IPS-18c (cell line): ENCODE measurements around the gene MDM2.
"Not testable (repeated sequence)": the region's sequence is repeated elsewhere in the genome, so short reads cannot be mapped to it uniquely, and the experiment has no call there.

Experiments used
- H3K4me3 ChIP-seq: 2 replicates; pipeline ENCODE4 v1.7.0; 2013; ENCODE audit warnings: low read depth, mild to moderate bottlenecking, low read length, moderate library complexity; ENCODE audit not compliant: insufficient read depth
- H3K9me3 ChIP-seq: one replicate; pipeline ENCODE4 v1.6.1; 2013; ENCODE audit warnings: mild to moderate bottlenecking, low read length, moderate library complexity; ENCODE audit not compliant: control insufficient read depth, insufficient read depth

Gene MDM2

DNA sequence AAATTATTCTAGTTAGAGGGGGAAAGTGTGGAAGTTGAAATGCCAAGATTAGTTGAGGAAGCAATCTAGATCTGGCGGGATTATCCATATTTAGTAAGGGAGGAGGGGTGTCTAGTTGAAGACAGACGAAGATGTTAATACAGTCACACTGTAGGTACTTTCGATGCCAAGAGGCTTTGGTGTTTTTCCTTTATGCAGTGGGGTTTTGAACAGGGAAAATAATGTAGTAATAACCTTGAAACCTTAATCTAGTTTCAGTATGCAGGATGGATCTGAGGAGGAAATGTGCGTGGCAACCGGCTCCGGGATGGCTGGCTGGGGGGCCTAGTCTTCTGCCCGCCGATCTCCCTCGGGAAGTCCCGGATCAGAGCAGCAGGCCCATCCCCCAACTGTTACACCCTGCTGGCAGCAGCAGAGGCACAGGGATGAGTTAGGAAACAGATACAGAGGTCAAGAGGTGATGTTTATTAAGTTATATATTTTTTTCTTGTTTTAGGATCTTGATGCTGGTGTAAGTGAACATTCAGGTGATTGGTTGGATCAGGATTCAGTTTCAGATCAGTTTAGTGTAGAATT is 27.4 kb downstream of the MDM2 start:
- Histone ChIP-seq H3K4me3 (no peak overlapping the region), H3K9me3 (no peaks in the 10 kb centered on the region)

DNA sequence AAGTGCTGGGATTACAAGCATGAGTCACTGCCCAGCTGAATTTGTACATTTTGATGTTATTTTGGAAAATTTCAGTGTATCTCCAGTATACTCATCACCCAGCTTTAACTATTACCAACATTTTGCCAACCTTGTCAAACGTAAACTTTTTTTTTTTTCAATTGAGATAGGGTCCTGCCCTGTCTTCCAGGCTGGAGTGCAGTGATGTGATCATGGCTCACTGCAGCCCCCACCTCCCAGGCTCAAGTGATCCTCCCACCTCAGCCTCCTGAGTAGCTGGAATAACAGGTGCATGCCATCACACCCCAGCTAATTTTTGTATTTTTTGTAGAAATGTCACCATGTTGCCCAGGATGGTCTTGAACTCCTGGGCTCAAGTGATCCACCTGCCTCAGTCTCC is 29.2 kb downstream of the MDM2 start:
- no peak overlapping the region for H3K4me3 ChIP-seq
- H3K9me3 ChIP-seq: no peaks in the 10 kb centered on the region

DNA sequence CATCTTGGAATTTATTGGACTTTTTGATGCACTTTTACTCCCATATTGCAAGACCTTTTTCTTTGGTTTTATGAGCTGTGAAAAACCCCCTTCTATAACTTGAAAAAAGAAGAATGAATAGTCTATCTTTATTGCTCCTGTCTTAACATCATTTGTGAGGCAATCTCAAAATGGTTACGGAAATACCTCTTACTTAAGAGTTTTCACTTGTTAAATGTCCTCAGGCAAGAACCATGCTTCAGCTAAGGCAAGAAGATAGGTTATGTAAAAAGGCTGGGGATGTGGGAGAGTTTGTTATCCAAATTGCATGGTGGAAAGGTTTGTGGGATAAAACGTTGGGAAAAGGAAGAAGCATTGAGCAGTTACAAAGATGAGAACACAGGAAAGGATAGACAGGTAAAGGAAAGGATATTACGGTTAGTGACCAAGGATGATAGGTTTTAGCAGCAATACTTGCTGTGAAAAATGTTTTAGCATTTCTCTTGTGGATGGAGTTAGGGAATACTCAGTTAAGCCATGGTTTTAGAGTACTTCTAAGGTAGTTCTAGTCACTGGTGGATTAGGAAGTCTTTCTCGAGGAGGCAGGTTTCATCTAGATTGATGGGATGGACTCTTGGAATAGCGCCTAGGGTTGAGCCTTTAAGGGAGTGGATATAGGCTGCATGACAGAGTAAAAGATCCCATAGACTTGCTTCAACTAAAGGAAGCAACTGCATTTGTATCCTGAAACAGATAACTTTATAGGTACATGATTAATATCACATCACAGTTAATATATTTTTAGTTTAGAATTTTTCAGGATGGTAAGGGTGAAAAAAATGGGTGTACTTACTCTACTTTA is 30.3 kb downstream of the MDM2 start:
- H3K9me3 ChIP-seq: no peaks in the 10 kb centered on the region

DNA sequence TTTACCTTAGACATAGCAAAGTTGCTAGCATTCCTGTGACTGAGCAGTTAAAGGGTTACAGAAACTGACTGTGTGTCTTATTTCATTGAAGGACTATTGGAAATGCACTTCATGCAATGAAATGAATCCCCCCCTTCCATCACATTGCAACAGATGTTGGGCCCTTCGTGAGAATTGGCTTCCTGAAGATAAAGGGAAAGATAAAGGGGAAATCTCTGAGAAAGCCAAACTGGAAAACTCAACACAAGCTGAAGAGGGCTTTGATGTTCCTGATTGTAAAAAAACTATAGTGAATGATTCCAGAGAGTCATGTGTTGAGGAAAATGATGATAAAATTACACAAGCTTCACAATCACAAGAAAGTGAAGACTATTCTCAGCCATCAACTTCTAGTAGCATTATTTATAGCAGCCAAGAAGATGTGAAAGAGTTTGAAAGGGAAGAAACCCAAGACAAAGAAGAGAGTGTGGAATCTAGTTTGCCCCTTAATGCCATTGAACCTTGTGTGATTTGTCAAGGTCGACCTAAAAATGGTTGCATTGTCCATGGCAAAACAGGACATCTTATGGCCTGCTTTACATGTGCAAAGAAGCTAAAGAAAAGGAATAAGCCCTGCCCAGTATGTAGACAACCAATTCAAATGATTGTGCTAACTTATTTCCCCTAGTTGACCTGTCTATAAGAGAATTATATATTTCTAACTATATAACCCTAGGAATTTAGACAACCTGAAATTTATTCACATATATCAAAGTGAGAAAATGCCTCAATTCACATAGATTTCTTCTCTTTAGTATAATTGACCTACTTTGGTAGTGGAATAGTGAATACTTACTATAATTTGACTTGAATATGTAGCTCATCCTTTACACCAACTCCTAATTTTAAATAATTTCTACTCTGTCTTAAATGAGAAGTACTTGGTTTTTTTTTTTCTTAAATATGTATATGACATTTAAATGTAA is 31.5 kb downstream of the MDM2 start:
- no peaks in the 10 kb centered on the region for H3K9me3 ChIP-seq
- no peak overlapping the region for H3K4me3 ChIP-seq

More for the DNA sequence above, 30.3 kb downstream of the MDM2 start:
- no peak overlapping the region for H3K4me3 ChIP-seq

DNA sequence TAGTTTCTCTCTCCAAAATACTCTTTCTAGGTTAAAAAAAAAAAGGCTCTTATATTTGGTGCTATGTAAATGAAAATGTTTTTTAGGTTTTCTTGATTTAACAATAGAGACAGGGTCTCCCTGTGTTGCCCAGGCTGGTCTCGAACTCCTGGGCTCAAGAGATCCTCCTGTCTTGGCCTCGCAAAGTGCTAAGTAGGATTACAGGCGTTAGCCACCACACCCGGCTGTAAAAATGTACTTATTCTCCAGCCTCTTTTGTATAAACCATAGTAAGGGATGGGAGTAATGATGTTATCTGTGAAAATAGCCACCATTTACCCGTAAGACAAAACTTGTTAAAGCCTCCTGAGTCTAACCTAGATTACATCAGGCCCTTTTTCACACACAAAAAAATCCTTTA is 33.2 kb downstream of the MDM2 start:
- H3K4me3 ChIP-seq, H3K9me3 ChIP-seq: not testable (repeated sequence)

DNA sequence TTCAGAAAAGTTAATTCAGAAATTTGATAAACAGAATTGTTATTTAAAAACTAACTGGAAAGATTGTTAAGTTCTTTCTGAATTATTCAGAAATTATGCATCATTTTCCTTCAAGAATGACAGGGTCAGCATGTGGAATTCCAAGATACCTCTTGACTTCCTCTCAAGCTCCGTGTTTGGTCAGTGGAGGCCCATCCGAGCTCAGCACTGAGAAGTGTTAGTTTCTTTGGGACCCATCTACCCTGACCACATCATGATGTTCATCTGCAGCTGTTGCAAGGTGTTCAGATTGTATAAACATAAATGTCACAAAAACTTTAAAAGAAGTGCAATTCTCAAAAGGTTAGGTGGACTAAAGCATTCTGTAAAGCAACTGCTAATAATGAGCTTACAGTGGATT is 33.7 kb downstream of the MDM2 start:
- Histone ChIP-seq H3K9me3 (no peaks in the 10 kb centered on the region), H3K4me3 (no peak overlapping the region)

DNA sequence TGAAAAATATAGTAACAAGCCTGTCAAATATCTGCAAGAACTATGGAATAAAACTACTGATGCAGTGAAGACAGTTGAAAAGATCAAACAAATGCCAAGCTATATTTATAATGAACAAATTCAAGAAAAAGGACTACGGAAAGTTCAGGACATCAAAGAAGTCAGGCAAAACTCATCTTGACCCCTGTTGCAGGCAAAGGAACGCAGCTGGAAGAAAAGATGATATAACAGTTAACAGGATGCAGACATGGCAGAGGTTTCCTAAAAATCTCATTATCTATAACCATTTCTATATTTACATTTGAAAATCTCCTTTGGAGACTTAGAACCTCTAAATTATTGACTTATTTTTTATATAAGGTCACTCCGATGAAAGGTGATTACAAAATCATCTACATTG is 34.1 kb downstream of the MDM2 start:
- H3K4me3 ChIP-seq: no peak overlapping the region
- no peaks in the 10 kb centered on the region for H3K9me3 ChIP-seq

DNA sequence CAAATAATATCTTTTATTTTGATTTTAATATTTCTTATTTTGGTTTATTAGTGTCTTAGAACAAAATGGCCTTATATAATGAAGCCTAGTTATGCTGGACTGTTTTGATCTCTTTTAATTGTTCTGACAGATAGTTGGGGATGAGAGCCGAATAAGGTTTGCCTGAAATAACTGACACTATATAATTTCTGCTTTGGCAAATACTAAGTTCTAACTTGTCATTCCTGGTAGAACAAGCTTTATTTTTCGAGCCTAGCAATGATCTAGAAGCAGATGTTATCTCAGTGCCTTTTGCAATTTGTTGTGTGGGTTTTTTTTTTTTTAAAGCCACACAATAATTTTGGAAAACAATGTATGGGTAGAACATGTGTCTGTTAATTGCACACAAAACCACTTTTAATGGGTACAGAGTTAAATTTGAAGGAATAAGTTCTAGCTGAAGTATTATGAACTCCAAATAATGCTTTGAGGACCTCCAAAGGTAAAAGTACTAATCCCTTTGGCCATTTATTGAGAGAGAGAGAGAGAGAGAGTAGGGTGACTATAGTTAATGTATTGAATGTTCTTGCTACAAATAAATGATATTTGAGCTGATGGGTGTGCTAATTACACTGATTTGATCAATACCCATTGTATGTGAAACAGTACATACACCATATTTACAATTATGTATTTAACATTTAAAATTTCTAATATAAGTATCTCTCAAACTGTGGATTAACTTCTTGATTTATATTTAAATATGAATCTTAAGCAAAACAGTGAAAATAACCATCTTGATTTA is 35.0 kb downstream of the MDM2 start:
- no peaks in the 10 kb centered on the region for H3K9me3 ChIP-seq
- H3K4me3 ChIP-seq: no peak overlapping the region

DNA sequence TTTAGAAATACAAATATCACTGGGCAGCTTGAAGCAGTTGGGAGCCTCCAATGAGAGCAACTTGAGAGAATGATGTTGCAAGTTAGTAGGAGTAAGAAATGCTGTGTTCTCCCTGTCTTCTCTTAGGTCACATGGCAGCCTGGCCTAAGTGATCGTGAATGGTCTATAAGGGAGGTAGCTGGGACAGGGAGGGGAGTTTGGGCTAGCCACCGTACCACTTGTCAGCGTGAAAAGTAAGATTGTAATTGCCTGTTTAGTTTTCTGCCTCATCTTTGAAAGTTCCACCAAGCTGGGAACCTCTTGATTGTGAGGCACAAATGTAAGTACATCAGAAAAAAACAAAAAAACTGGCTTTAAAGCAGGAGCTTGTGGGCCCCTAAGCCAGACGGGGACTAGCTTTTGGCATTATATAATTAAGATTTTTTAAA is 36.4 kb downstream of the MDM2 start:
- Histone ChIP-seq H3K9me3 (no peaks in the 10 kb centered on the region), H3K4me3 (no peak overlapping the region)

DNA sequence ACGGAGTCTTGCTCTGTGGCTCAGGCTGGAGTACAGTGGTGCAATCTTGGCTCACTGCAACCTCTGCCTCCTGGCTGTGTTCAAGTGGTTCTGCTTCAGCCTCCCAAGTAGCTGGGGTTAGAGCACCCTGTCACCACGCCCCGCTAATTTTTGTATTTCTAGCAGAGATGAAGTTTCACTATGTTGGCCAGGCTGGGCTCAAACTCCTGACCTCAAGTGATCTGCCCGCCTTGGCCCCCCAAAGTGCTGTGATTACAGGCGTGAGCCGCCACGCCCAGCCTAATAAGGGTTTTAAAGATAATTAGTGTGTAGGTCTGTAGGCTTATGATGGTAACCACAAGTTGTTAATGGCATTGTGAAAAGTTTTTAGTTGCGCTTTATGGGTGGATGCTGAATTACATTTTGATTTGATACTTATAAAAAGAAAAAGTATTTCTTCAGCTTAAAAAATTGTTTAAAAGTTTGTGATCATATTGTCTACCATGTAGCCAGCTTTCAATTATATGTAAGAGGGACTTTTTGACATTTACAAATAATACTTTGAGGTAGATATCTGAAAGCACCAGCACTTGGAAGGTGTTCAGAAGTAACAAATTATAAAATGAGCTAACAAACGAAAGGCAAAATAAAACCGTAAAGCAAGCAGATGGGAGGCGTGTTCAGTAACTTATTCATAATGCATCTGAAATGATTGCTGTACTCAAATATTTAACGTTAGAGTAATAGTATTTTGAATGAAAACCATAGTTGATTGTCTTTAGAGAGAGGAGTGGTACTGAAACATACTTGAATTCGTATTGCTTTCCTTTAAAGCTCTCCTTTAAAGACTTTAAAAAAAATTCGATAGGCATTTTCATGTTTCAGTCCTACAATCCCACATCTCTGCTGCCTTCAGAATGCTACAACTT is 37.1 kb downstream of the MDM2 start:
- Histone ChIP-seq H3K4me3 (no peak overlapping the region), H3K9me3 (no peaks in the 10 kb centered on the region)

DNA sequence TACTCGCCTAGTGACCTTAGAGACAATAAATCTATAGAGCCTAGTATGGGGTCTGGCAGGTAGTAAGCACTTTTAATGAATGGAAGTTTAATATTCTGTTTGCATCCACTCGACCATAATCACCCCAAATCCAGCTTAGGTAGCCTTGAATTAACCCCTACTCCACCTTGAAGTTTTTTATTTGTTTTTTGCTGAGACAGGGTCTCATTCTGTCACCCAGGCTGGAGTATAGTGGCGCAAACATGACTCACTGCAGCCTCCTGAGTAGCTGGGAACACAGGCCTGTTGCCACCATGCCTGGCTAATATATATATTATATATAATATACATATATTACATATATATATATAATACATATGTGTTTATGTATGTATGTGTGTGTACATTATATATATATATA is 38.8 kb downstream of the MDM2 start:
- no peak overlapping the region for H3K4me3 ChIP-seq
- no peaks in the 10 kb centered on the region for H3K9me3 ChIP-seq

DNA sequence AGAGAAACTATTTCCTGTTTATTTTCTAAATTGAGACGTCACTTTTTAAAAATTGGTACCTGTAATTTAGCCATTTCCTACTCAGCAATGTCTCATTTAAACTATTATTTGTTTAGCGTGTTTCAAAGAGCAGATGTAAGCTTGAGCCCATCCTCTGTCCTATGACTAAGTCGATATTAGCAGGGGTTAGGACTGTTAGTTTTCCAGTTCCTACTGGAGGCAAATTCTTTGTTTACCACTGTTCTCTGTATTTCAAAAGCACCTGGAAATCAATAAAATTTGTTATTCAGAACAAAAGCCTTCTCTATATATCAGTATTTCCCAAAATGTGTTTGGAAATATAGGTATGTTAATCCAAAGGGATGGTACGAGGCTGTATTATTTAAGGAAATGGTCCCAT is 42.4 kb downstream of the MDM2 start:
- Histone ChIP-seq H3K9me3 (no peaks in the 10 kb centered on the region), H3K4me3 (no peak overlapping the region)

DNA sequence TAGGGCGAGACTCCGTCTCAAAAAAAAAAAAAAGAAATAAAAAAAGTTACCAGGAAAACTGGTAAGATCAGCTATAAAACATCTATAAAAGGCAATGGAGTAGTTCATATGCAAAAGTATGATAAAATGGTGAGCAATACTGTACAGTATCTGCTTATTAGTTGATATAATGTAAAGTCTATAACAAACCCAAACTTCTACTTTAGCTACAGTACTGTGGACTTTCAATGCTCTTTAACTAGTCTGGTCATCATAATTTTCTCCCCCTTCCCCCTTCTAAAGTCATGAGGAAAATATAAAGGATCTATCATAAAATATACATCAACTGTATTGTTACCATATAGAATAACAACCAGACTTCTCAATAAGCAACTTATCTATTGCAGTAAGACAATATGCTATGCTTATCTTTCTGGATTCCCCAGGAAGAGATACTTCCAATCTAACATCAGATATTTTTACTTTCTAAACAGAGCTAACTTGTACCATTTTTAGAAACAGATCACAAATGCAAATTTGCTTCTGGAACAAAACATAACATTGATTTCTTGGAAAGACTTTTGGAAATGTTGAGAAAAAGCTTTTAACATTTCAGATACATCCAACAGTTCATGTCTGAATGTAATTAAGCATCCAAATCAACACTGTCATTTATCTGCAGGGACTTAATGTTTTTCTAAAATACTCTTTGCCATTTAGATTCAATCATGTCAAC is 43.8 kb downstream of the MDM2 start:
- Histone ChIP-seq H3K9me3 (no peaks in the 10 kb centered on the region), H3K4me3 (no peak overlapping the region)

DNA sequence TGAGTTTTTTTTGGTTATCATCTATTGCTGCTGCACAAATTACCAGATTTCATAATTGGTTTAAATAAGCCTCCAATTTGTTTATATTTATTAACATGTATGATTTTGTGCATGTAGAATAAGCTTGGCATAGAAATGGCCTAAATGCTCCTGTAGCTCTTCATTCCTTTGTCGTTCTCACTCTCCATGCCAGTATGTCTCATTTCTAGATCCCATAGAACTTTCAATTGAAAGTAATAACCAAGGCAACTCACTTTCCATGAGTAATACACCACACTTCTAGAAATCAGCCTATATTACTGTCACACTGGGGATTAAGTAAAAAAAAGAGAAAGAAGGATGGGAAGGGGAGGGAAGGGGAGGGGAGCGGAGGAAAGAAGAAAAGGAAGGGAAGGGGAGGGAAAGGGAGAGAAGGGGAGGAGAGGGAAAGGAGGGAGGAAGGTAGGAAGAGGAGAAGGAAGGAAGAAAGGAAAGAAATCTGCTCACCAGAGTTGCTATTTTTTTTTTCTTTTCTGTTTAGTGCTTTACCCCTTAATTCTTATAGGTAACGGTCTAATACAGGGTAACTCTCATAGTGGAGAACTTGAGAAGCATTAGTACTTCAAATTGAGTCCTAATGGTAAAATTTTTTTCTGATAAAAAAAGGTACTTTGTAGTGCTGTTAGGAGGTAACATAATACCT is 45.6 kb downstream of the MDM2 start:
- Histone ChIP-seq H3K4me3 (no peak overlapping the region), H3K9me3 (no peaks in the 10 kb centered on the region)

DNA sequence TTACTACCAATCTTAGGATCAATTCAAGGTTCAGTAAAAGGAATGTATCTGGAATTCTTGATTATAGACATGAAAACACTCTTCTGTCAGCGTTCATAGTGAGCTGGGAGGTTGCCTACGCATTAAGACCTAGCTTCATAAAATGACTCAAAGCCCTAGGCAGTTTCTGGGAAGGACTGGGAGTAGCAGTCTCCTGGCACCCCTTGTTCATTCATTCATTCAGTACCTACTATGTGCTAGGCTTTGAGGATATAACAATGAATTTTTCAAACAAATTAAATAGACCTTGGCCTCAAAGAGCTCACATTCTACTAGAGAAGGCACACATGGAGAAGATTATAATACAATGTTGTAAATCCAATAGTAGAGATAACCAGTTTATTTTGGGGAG is 46.1 kb downstream of the MDM2 start:
- no peak overlapping the region for H3K4me3 ChIP-seq
- H3K9me3 ChIP-seq: no peaks in the 10 kb centered on the region
